VCaP (cell line): ENCODE results near the gene TRNAU1AP.
"Not testable (repeated sequence)": the region's sequence is repeated elsewhere in the genome, so short reads cannot be mapped to it uniquely, and the experiment has no call there.

Source experiments
- H3K27ac ChIP-seq: fragments of 450-650 bp; 2 replicates; pipeline ENCODE4 v1.5.1; 2017
- CTCF ChIP-seq: fragments of 450-650 bp; conservative IDR thresholded peaks from 2 replicates; pipeline ENCODE4 v1.5.1; 2017; ENCODE audit warnings: mild to moderate bottlenecking, moderate library complexity

Gene TRNAU1AP

GRCh38 chr1:28548318-28548717 is 4.6 kb upstream of the TRNAU1AP start:
- H3K27ac ChIP-seq: no peak overlapping the region
- TF ChIP-seq CTCF: no peak

- TF ChIP-seq CTCF: no peak
- peak overlapping the region; percentile 89 for H3K27ac ChIP-seq
These were observed 1.5 kb upstream of the TRNAU1AP start for GRCh38 chr1:28551381-28551780.

GRCh38 chr1:28560886-28561285 is 8.0 kb downstream of the TRNAU1AP start:
- no peak overlapping the region for H3K27ac ChIP-seq

GRCh38 chr1:28564310-28564709 is 11.4 kb downstream of the TRNAU1AP start:
- no peak for TF ChIP-seq CTCF
- H3K27ac ChIP-seq: no peak overlapping the region

More at GRCh38 chr1:28560886-28561285, 8.0 kb downstream of the TRNAU1AP start:
- TF ChIP-seq CTCF: no peak

GRCh38 chr1:28565040-28565439 is 12.2 kb downstream of the TRNAU1AP start:
- no peak for TF ChIP-seq CTCF
- no peak overlapping the region for H3K27ac ChIP-seq

GRCh38 chr1:28565726-28566125 is 12.8 kb downstream of the TRNAU1AP start:
- H3K27ac ChIP-seq: no peak overlapping the region
- no peak for TF ChIP-seq CTCF

GRCh38 chr1:28566931-28567330 is 14.0 kb downstream of the TRNAU1AP start:
- TF ChIP-seq CTCF: no peak
- H3K27ac ChIP-seq: no peak overlapping the region

GRCh38 chr1:28571911-28572310 is 19.0 kb downstream of the TRNAU1AP start:
- no peak overlapping the region for H3K27ac ChIP-seq

GRCh38 chr1:28572891-28573290 is 20.0 kb downstream of the TRNAU1AP start:
- H3K27ac ChIP-seq: not testable (repeated sequence)

More at GRCh38 chr1:28571911-28572310, 19.0 kb downstream of the TRNAU1AP start:
- TF ChIP-seq CTCF: no peak
